GM10248 (cell line): Measurements from ENCODE around the gene ARID2.

Experiments used
- CTCF ChIA-PET: fragments of 300-600 bp; sonication (Branson Sonifier 250); formaldehyde crosslinking; extraction: SDS; loops from one replicate; lab custom pipeline; 2021; ENCODE audit warnings: antibody characterized with exemption; lab: Yijun Ruan, JAX
- POLR2A ChIA-PET: fragments of 350-650 bp; sonication (Branson Sonifier 250); formaldehyde crosslinking; extraction: SDS; loops from one replicate; lab custom pipeline; 2020; ENCODE audit warnings: antibody characterized with exemption; lab: Yijun Ruan, JAX
- DNase-seq: peaks from one replicate; pipeline ENCODE4 v3.0.0; 2012; ENCODE audit errors: extremely low spot score
- TF ChIP-seq, protein P1 (sequence below): IDR thresholded peaks from 2 replicates; pipeline ENCODE4 v1.5.1; 2012; ENCODE audit warnings: mild to moderate bottlenecking, low read depth; ENCODE audit errors: extremely low read depth, missing control alignments, control extremely low read depth

The ARID2 gene, protein sequence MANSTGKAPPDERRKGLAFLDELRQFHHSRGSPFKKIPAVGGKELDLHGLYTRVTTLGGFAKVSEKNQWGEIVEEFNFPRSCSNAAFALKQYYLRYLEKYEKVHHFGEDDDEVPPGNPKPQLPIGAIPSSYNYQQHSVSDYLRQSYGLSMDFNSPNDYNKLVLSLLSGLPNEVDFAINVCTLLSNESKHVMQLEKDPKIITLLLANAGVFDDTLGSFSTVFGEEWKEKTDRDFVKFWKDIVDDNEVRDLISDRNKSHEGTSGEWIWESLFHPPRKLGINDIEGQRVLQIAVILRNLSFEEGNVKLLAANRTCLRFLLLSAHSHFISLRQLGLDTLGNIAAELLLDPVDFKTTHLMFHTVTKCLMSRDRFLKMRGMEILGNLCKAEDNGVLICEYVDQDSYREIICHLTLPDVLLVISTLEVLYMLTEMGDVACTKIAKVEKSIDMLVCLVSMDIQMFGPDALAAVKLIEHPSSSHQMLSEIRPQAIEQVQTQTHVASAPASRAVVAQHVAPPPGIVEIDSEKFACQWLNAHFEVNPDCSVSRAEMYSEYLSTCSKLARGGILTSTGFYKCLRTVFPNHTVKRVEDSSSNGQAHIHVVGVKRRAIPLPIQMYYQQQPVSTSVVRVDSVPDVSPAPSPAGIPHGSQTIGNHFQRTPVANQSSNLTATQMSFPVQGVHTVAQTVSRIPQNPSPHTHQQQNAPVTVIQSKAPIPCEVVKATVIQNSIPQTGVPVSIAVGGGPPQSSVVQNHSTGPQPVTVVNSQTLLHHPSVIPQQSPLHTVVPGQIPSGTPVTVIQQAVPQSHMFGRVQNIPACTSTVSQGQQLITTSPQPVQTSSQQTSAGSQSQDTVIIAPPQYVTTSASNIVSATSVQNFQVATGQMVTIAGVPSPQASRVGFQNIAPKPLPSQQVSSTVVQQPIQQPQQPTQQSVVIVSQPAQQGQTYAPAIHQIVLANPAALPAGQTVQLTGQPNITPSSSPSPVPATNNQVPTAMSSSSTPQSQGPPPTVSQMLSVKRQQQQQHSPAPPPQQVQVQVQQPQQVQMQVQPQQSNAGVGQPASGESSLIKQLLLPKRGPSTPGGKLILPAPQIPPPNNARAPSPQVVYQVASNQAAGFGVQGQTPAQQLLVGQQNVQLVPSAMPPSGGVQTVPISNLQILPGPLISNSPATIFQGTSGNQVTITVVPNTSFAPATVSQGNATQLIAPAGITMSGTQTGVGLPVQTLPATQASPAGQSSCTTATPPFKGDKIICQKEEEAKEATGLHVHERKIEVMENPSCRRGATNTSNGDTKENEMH (N-terminal part only)

GRCh38 chr12:45729233-45730083, at the start of gene ARID2:
Gene ARID2, plus strand, starts transcription at chr12:45729706. Its CDS starts 131 bp downstream, at chr12:45729837.
- ChIA-PET CTCF (interaction anchor here (0.7 to 5.6 kb wide), 13 partner anchors 9 to 514 kb away, joined by 3 to 46 read pairs (median 5); partner anchors contain the start of genes ANO6 and SCAF11), POLR2A (interaction anchor here (1.0 kb wide), 1 partner anchor 59 kb away, joined by 3 read pairs; no protein-coding TSS in a partner anchor)
- TF ChIP-seq, protein P1, sequence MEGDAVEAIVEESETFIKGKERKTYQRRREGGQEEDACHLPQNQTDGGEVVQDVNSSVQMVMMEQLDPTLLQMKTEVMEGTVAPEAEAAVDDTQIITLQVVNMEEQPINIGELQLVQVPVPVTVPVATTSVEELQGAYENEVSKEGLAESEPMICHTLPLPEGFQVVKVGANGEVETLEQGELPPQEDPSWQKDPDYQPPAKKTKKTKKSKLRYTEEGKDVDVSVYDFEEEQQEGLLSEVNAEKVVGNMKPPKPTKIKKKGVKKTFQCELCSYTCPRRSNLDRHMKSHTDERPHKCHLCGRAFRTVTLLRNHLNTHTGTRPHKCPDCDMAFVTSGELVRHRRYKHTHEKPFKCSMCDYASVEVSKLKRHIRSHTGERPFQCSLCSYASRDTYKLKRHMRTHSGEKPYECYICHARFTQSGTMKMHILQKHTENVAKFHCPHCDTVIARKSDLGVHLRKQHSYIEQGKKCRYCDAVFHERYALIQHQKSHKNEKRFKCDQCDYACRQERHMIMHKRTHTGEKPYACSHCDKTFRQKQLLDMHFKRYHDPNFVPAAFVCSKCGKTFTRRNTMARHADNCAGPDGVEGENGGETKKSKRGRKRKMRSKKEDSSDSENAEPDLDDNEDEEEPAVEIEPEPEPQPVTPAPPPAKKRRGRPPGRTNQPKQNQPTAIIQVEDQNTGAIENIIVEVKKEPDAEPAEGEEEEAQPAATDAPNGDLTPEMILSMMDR, result no peak
- peak; percentile 59 for DNase-seq

GRCh38 chr12:45680362-45680761, 49.1 kb upstream of the ARID2 start:
- TF ChIP-seq, protein P1, result no peak
- ChIA-PET CTCF (interaction anchor here (1.1 to 2.6 kb wide), 2 partner anchors 12 to 46 kb away, joined by 3 to 8 read pairs; no protein-coding TSS in a partner anchor), POLR2A (no interaction called here)
- no peak for DNase-seq

- no peak for DNase-seq
- ChIA-PET POLR2A (no interaction called here), CTCF (no interaction called here)
- TF ChIP-seq, protein P1, result no peak
Measured at GRCh38 chr12:45681465-45681864, 48.0 kb upstream of the ARID2 start.

DNA sequence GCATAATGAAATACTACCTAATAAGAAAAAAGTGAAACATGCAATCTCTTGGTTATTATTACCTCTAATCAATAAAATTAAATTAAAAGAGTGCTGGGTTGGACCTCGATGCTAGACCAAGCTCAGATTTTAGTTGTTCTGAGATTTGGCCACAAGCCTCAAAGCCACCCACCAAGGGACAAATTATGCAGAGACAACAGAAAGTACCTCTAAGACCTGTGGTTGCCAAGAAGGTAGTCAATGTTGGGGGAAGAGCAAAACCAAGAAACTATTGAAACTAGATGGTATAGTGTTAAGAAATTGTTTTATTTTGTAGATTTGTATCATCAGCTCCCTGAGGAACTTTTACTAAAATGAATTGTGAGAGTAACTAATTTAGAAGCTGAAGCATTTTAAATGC, 43.8 kb upstream of the ARID2 start:
- no peak for DNase-seq
- CTCF ChIA-PET, result interaction anchor here (1.0 to 2.4 kb wide), 8 partner anchors 8 to 142 kb away, joined by 3 to 8 read pairs (median 4); no protein-coding TSS in a partner anchor
- POLR2A ChIA-PET, result interaction anchor here (0.6 kb wide), 1 partner anchor 165 kb away, joined by 3 read pairs; no protein-coding TSS in a partner anchor
- TF ChIP-seq, protein P1, result no peak

DNA sequence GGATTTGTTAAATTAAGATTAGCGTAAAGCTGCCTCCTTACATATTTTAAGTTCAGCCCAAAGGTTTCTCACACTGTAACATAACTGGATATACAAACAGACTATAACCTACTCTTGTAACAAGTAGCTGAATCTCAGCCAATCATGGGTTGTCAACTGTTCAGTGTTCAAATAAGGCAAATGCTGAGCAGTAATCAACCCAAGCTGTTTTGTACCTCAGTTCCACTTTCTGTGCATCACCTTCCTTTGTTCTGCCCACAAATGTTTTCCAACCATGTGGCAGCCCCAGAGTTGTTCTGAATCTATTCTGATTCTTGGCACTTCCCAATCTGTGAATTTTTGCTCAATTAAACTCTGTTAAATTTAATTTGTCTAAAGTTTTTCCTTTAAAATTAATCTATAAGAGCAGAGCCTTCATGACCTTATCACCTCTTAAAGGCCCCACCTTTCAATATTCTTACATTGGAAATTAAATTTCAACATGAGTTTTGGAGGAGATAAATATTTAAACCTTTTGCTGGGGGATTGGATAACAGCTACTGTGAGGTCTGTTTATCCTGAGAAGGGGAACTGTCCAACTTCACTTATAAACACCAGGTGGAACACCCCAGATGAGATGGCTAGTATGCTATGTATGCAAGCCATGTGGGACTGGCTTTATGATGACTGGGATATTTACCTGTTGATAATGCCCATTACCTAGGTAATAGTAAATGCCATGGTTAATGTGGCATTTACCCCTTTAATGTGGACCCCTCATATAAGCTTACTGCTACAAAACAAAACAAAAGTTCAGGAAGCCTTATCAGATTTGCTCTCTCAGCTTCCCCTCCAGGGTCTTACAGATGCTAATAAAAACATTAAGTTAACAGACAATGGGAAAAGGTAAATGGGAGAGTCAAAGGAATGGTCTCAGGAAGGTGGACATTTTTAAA, 42.2 kb upstream of the ARID2 start:
- ChIA-PET CTCF (interaction anchor here (1.3 to 2.4 kb wide), 2 partner anchors 23 to 25 kb away, joined by 4 to 8 read pairs; no protein-coding TSS in a partner anchor), POLR2A (no interaction called here)
- TF ChIP-seq, protein P1, result no peak
- DNase-seq, result no peak
